Astrocyte (in vitro differentiated cells and primary cell): ENCODE results near the gene RAD51B.

Source experiments
- EZH2 ChIP-seq: IDR thresholded peaks from 2 replicates; pipeline ENCODE4 v1.6.1; 2012; ENCODE audit warnings: mild to moderate bottlenecking, low read length, inconsistent platforms; ENCODE audit not compliant: insufficient read depth
- TF ChIP-seq, protein P1 (sequence below): IDR thresholded peaks from 2 replicates; pipeline ENCODE4 v1.5.1; 2011; ENCODE audit warnings: low read depth, mild to moderate bottlenecking, inconsistent platforms, low read length, moderate library complexity; ENCODE audit not compliant: insufficient read depth

DNA sequence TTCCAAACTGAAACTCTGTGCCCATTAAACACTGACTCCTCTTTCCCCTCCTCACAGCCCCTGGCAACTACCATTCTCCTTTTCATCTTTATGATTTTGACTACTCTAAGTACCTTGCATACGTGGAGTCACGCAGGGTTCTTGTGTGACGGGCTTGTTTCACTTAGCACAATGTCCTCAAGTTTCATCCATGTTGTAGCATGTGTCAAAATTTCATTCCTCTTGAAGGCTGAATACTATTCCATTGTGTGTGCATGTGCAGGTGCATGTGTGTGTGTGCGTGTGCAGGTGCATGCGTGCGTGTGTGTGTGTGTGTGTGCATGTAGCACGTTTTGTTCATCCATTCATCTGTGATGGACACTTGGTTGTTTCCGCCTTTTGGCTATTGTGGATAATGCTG, 867.1 kb downstream of the RAD51B start:
- TF ChIP-seq, protein P1, sequence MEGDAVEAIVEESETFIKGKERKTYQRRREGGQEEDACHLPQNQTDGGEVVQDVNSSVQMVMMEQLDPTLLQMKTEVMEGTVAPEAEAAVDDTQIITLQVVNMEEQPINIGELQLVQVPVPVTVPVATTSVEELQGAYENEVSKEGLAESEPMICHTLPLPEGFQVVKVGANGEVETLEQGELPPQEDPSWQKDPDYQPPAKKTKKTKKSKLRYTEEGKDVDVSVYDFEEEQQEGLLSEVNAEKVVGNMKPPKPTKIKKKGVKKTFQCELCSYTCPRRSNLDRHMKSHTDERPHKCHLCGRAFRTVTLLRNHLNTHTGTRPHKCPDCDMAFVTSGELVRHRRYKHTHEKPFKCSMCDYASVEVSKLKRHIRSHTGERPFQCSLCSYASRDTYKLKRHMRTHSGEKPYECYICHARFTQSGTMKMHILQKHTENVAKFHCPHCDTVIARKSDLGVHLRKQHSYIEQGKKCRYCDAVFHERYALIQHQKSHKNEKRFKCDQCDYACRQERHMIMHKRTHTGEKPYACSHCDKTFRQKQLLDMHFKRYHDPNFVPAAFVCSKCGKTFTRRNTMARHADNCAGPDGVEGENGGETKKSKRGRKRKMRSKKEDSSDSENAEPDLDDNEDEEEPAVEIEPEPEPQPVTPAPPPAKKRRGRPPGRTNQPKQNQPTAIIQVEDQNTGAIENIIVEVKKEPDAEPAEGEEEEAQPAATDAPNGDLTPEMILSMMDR: no peak
- no peak for TF ChIP-seq EZH2
